NOMO-1 (cell line): ENCODE measurements around the gene CBS.
A peak's percentile ranks its signal among the peaks of the same experiment; 100 is the strongest.
"Not testable (repeated sequence)": the region's sequence is repeated elsewhere in the genome, so short reads cannot be mapped to it uniquely, and the experiment has no call there.

Experiments used
- DNase-seq, 2 experiments: peaks; one replicate each; lab custom pipeline; 2025; ENCODE audit not compliant: unreplicated experiment in 2 of 2; lab: John Stamatoyannopoulos, UW

CBS gene

DNA sequence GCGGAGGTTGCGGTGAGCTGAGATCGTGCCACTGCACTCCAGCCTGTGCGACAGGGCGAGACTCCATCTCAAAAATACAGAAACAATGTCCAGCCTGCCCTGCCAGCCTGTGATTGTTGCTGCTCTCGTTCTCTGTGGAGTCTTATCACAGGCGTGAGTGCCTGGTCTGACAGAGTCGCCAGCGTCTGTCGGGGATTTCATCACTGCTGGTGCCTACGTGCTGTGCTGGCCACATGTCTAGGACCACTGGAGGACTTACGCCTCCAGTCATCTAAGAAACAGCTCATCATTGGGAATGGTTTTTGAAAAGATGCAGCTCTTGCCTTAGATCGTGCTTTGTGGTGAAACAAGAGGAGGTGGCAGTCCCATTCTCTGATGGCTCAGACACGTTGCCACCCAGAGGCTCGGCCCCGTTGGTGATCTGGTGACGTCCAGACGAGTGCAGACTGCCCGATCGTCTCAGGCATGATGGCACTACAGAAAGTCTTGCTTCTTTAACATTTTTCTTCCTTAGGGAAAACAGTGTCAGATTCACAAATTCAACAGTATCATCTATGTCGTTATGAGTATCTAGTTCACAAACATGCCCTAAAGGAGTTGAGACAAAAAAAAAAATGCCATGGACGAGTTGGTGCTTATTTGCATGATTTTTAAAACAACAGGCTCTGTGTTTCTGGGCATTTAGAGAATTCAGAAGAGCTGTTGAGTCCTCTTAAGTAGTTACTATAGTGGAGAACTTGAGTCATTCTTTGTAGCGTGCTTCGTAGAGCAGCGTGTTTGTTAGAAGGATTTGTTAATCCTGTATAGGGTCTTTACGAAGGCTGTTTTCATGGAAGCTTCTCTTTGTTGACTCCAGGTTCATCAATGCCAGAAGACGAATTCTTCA is 47.5 kb downstream of the CBS start:
- no peak for DNase-seq

DNA sequence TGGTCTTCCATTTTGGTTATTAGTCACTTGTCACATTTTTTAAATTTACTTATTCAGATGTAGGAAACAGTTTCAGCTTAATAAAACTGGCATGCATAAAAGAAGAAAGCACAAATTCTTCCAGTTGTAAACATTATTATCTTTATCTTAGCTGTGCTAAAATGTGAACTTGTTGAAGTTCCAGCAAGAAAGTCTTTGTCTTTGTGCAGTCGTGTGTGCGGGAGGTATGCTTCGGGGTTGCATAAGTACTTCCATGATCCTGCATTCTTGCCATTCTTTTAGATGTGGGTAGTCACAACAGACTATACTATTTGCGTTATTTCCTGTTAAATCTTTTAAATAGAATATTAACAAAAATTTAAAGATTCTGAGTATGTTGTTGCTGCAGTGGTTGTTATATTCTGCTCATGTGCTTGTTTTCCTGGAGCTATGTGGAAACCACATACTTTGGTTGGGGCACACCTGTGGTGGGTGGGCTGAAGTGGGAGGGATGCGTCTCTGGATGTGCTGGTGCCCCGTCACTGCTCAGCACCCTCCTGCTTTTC is 49.9 kb downstream of the CBS start:
- no peak for DNase-seq

DNA sequence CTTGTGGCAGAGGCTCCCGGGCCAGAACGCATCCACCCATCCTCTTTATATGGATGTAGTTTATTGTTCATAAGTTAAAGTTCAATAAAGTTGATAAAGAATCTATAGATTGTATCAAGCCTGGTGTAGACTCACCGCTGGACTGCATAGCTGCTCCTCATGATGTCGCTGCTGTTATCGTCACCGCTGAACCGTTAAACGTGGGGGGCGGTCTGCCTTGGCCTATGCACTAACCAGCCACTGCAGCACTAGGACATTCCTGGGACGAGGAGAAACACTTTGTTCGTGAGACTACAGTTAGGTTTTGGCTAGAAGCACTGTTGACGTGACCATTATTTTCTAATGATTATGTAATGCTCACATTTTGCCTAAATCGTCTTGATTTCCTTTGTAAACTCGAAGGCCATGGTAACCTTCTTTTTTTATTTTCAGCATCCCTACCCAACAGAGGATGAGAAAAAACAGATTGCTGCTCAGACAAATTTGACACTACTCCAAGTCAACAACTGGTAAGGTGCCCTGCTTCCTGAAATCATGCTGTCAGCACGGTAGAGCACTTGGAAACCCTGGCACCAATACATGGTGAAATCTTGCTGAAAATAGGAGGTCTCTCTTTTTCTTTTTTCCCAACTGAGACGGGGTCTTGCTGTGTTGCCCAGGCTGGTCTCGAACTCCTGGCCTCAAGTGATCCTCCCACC is 51.0 kb downstream of the CBS start:
- no peak for DNase-seq

DNA sequence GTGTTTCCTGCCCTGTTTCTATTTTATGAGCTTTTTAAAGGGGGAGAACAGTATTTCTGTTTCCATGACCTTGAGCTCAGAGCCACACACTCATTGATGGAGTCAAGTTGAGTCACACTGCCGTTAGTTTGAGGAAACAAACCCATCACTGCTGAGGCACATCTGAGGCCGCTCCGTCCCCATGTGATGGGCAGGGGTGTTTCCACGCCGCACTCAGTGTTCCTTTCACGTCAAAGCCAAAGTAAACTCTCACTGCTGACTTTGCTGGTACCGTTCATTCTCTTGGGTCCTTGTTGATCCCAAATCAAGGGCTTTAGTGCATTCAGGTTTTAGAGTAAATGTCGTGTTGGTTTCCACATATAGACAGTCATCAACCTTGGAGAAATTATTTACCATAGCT is 52.5 kb downstream of the CBS start:
- DNase-seq = no peak

DNA sequence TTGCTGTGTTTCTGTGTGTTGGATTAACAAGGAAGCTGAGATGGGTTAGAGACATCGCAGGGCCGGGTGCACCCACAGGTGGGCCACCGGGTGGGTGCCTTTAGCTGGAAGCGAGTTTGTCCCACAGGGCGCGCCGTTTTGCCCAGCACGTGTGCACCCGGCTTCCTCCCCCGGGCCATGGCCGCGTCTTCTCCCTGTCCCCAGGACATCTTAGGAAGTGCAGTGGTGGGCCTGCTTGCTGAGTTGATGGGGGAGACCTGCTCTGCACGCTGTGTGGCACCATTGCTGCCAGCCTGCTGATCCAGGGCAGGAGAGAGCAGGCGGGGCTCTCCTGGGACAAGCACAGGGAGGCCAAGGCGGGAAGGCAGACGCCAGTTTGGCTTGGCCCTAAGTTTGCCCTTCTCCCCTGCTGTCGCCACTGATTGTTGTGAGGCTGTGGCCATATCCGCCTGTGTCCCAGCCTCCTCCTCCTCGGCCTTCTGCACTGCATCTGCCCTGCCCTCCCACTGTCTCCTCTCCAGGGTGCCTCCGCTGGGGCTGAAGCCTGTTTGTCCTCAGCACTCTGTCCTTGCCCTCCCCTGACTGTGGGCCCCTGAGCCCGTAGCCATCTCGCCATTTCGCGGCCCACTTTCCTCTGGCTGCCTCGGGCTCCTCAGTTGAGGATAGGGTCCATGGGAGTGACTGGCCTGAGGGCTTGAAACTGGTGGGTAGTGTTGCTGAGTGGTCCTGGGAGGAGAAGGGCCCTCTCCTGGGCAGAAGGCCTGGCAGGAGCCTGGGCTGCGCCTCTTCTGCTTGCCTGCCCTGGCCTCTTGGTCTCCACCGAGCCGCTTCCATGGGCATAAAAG is 53.7 kb downstream of the CBS start:
- no peak for DNase-seq

DNA sequence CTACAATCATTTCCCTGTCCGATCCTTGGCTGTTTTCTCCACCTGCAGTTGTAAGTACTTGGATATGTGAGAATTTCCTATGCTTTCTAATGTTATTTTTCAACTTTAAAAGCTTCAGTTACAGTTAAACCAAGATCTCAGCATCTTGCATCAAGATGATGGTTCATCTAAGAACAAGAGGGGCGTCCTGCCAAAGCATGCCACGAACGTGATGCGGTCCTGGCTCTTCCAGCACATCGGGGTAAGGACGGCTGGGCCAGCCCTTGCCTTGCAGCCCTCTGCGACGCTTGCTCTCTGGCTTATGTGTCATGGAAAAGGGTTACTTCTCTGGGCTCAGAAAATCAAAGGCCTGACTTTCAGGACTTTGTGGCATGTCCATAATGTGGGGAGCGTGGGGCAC is 54.4 kb downstream of the CBS start:
- DNase-seq = no peak

DNA sequence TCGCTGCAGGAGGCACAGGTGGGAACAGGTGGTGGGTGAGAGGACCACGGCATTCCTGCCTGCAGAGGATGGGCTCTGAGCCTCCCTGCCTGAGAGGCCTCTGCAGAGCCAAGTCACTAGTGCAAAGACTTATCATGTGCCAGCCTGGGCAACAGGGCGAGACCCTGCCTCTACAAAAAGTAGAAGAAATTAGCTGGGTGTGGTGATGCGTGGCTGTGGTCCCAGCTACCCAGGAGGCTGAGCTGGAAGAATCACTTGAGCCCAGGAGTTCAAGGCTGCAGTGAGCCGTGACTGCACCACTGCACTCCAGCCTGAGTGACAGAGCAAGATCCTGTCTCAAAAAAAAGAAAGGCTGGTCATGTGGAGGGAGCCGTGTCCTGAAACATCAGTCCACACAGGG is 54.9 kb downstream of the CBS start:
- no peak for DNase-seq

DNA sequence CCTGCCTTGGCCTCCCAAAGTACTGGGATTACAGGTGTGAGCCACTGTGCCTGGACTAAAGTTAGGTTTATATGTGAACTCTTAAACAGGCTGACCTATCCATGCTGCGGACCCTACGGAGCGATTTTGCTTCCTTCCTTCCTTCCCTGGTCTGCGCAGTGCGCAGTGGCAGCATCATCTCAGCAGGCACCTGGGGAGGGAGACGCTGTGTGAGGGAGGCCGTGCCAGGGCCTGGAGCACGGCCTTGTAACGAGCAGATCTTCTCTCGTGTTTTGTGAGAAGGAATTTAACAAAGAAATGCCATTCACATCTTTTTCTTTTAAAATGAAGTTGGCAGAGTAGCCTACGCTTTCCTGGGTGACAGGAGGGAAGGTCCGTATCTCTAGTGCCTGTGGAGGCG is 55.5 kb downstream of the CBS start:
- no peak for DNase-seq

DNA sequence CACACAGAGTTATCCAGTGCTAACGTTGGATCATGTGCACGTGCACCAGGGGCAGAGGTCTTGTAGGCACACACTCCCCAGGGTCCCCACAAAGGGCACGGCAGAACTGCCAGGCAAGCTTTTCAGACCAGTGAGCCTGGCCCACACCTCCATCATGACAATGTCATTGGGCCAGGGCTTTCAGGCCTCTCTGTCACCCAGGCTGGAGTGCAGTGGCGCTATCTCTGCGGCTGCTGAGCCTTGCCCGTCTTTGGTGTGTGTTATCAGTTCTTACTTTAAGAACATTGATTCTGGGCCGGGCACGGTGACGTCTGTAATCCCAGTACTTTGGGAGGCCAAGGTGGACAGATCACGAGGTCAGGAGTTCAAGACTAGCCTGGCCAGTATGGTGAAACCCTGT is 57.1 kb downstream of the CBS start:
- no peak for DNase-seq

DNA sequence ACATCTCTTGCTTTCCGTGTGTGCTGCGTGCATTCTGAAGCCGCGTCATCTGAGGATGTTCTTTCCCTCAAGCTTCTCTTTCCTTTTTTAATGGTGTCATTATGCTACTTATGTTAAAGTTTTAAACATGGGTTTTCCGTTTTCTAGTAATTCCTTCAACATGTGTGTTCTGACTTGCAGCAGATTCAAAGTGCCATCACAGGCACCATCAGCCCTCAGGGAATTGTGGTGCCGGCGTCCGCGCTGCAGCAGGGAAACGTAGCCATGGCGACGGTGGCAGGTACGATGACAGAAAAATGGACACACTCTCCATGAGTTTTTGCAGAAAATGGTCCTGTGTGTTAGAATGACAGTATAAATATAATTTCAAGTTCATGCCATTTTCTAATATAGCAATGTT is 58.9 kb downstream of the CBS start:
- no peak for DNase-seq

DNA sequence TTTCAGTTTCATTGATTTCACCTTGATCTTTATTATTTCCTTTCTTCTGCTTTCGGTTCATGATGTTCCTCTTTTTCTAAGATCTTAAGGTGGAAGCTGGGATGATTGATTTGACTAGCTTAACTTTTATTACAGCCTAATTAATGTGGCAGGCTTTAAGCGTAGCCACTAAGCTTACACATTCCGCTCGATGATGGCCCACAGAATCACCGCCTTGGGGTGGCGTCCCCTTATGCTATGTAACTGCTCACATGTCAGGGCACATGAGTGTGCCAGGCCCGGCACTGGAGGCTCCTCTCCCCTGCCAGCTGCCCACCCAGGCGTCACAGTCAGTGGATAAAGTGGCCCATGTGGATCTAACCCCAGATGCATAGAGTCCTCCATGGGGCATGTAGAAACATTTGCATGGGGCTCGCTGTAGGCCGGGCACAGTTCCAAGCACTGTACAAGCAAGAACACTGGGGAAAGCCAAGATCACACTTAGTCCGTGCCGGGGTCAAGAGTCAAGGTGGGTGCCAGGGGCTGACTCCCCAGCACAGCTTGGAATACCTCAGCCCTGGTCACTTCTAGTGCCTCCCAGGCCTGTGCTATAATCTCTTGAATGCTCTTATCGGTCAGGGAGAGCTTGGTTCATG is 59.6 kb downstream of the CBS start:
- peak; percentile 34 to 80 for DNase-seq

DNA sequence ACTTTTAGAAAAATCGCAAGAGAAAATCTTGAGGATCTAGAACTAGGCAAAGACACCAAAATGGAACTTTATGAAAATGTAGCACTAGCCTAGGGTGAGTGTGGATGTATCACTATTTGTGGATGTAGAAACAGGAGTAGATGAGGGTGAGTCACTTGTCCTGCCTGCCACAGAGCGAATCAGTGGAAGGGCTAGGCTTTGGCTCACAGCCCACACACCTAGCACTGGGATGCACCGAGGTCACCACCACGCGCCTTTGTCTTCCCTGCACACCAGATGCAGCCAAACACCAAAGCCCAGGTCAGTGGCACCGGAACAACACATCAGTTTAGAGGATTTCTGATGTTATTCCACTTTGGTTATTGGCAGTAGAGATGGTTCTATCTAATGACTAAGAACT is 63.0 kb downstream of the CBS start:
- DNase-seq = no peak

DNA sequence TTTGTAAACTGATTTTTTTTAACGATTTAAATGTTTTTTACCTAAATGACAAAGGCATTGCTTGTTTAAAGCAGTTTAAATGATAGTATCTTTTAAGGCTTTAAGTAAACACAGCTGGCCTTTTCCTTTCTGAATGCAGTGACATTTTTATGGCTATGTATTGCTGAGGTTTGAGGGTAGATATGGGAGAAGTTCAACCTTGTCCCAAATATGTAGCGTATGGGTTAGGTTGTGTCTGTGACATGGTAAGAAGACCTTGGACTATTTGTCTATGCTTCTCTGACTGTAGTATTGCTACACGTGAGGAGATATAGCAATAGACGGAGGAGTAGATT is 68.8 kb downstream of the CBS start:
- DNase-seq = no peak

DNA sequence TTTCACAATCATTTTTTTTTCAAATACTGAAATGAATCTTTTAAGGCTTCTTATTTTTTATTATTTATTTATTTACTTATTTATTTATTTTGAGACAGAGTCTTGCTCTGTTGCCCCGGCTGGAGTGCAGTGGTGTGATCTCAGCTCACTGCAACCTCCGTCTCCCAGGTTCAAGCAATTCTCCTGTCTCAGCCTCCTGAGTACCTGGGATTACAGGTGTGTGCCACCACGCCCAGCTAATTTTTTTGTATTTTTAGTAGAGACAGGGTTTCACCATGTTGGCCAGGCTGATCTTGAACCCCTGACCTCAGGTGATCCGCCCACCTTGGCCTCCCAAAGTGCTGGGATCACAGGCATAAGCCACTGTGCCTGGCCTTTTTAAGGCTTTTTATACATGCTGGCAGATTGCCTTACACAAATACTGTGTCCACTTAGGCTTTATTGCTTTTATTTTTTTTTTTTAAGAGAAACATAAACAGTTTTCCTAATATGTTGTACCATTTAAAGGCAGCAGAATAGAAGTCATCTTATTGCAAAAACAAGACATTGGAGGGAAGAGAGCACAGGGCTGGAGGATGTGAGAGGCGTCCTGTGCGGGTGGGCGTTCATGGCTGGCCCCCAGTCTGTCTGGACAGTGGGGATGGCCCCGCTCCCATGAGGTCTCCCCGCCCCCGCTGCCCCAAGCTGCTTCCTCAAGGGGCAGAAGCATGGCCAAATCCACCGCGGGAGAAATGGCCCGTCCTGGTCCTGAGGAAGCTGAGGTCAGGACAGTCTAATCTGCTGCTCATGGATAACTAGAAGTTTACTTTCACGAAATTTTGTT is 69.4 kb downstream of the CBS start:
- DNase-seq = not testable (repeated sequence)

DNA sequence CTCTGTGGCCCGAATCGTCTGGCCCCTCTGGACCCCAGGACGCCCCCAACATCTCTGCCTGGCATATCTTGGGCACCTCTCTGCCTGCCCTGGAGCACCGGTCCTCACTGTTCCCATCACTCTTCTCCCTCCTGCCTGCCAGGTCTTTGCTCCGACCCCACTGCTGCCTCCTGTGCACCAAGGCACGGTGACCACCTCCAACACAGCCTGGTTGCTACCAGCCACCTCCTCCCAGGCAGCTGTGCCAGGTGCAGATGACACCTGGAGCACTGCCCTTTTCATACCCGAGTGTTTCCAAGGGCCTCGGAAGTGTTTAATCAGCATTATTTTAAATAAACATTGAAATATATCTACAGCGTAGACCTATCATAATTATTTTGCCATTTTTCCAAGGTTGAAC is 70.0 kb downstream of the CBS start:
- DNase-seq = no peak

DNA sequence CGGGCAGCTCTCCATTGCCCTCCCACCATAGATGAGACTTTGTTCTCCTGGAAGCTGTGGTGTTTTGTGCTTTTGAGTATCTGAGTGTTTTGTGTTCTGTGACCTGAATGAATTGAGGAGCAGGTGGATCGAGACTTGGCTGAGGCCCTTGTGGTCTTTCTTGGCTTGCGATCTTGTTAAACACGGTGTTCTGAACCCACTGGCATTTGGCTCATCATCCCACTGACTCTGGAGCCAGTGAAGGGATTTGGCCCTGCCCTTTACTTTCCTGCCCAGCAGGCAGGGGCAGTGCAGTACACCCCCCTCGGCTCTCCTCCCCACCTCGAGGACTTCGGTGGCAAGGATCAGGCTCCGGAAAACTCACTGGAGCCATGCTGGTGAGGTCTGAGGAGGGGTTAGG is 70.7 kb downstream of the CBS start:
- no peak for DNase-seq
